Parathyroid adenoma (tissue), 2 donors: ENCODE results near the gene ADCY4.

Source experiments
- H2AFZ ChIP-seq: fragments of 300-600 bp; sonication (generic); one replicate; pipeline ENCODE4 v1.7.0; 2017; ENCODE audit warnings: antibody characterized with exemption, mild to moderate bottlenecking
- H3K27ac ChIP-seq: fragments of 300-600 bp; sonication (generic); one replicate; pipeline ENCODE4 v1.7.0; 2017
- H3K27me3 ChIP-seq: fragments of 300-600 bp; sonication (generic); one replicate; pipeline ENCODE4 v1.7.0; 2017; ENCODE audit warnings: low read length; ENCODE audit not compliant: control insufficient read depth, insufficient read depth
- H3K36me3 ChIP-seq: fragments of 300-600 bp; sonication (generic); one replicate; pipeline ENCODE4 v1.7.0; 2017; ENCODE audit warnings: low read length; ENCODE audit not compliant: control insufficient read depth, insufficient read depth
- H3K4me1 ChIP-seq: fragments of 300-600 bp; sonication (generic); one replicate; pipeline ENCODE4 v1.7.0; 2017; ENCODE audit warnings: control low read depth
- H3K4me2 ChIP-seq: fragments of 300-600 bp; sonication (generic); one replicate; pipeline ENCODE4 v1.7.0; 2017; ENCODE audit warnings: low read length
- H3K4me3 ChIP-seq: fragments of 300-600 bp; sonication (generic); one replicate; pipeline ENCODE4 v1.7.0; 2017; ENCODE audit warnings: low read depth, low read length
- H3K79me2 ChIP-seq: fragments of 300-600 bp; sonication (generic); one replicate; pipeline ENCODE4 v1.7.0; 2017; ENCODE audit warnings: control low read depth
- H3K9ac ChIP-seq: fragments of 300-600 bp; sonication (generic); one replicate; pipeline ENCODE4 v1.7.0; 2017; ENCODE audit warnings: mild to moderate bottlenecking
- H3K9me3 ChIP-seq: fragments of 300-600 bp; sonication (generic); one replicate; pipeline ENCODE4 v1.7.0; 2017; ENCODE audit warnings: low read length; ENCODE audit not compliant: control insufficient read depth
- CTCF ChIP-seq: fragments of 300-600 bp; sonication (generic); IDR thresholded peaks from one replicate; pipeline ENCODE4 v1.7.0; 2017; ENCODE audit warnings: antibody characterized with exemption, mild to moderate bottlenecking
- donor health status: primary hyperparathyroidism.

Gene ADCY4

DNA sequence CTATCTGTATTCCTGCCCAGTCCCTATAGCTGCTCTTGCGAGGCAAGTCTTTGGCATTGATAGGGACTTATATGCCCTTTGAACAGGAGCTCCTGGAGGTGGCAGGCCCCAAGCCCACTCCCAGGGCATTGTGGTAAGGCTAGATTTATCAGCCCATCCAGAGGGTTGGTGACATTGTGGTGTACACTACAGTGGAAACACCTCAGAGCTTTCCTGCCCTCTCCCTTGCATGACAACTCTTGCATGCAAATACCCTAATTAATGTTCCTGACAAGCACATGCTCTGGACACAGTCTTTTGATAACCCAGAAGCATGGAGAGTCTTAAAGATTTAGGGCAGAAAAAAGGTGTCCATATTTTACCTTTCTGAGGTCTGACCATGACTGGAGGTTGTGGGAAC lies 5.7 kb upstream of the ADCY4 start:
- no peaks in the 10 kb centered on the region for H3K9me3 ChIP-seq
- H2AFZ ChIP-seq: no peak overlapping the region
- no peak overlapping the region for H3K4me2 ChIP-seq
- no peak overlapping the region for H3K27ac ChIP-seq
- no peaks in the 10 kb centered on the region for H3K36me3 ChIP-seq
- TF ChIP-seq CTCF: no peak
- no peaks in the 10 kb centered on the region for H3K4me1 ChIP-seq
- no peaks in the 10 kb centered on the region for H3K27me3 ChIP-seq
- H3K4me3 ChIP-seq: no peak overlapping the region
- no peak overlapping the region for H3K9ac ChIP-seq
- H3K79me2 ChIP-seq: no peaks in the 10 kb centered on the region

GRCh38 chr14:24339284-24340151 lies 4.6 kb upstream of the ADCY4 start, which contains the start of gene RIPK3:
Gene RIPK3 (minus strand): TSS chr14:24339991. CDS start chr14:24339826, 165 bp downstream.
- peaks cover 2% of the 10 kb centered on the region for H3K4me1 ChIP-seq
- H3K27me3 ChIP-seq: no peaks in the 10 kb centered on the region
- H3K36me3 ChIP-seq: no peaks in the 10 kb centered on the region
- peak within 1 kb of the TSS; percentile 13 for H3K4me3 ChIP-seq
- peak within 1 kb of the TSS; percentile 7 for H3K27ac ChIP-seq
- no peaks in the 10 kb centered on the region for H3K9me3 ChIP-seq
- TF ChIP-seq CTCF: no peak
- H2AFZ ChIP-seq: peak within 1 kb of the TSS; percentile 70
- H3K79me2 ChIP-seq: no peaks in the 10 kb centered on the region
- no peak within 1 kb of the TSS for H3K9ac ChIP-seq
- H3K4me2 ChIP-seq: peak within 1 kb of the TSS; percentile 42

DNA sequence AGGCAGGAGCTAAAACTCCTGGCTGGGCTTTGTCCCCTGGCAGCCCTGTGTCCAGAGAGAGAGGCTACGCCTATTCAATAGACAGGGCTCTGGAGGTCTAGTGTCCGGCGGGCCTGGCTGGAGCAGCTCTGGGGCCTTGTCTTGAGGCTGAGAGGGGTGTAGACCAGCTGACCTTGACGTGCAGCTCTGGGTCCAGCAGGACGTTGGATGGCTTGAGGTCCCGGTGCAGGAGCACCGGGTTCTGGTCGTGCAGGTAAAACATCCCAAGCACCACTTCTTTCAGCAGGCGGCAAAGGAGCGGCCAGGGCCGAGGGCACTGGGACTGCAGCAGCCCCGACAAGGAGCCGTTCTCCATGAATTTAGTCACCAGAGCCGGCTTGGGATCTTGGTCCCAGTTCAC lies 4.0 kb upstream of the ADCY4 start:
- H3K36me3 ChIP-seq: no peaks in the 10 kb centered on the region
- no peak for TF ChIP-seq CTCF
- H3K4me1 ChIP-seq: peaks cover 3% of the 10 kb centered on the region
- no peaks in the 10 kb centered on the region for H3K27me3 ChIP-seq
- H3K4me2 ChIP-seq: peak overlapping the region; percentile 42
- H2AFZ ChIP-seq: no peak overlapping the region
- no peaks in the 10 kb centered on the region for H3K9me3 ChIP-seq
- H3K79me2 ChIP-seq: no peaks in the 10 kb centered on the region
- H3K9ac ChIP-seq: no peak overlapping the region
- no peak overlapping the region for H3K4me3 ChIP-seq
- no peak overlapping the region for H3K27ac ChIP-seq

GRCh38 chr14:24337824-24338175 lies 2.9 kb upstream of the ADCY4 start:
- H3K27me3 ChIP-seq: no peaks in the 10 kb centered on the region
- peaks cover 3% of the 10 kb centered on the region for H3K4me1 ChIP-seq

More at GRCh38 chr14:24337824-24338175, 2.9 kb upstream of the ADCY4 start:
- TF ChIP-seq CTCF: no peak
- Histone ChIP-seq H3K4me3 (no peak overlapping the region), H2AFZ (no peak overlapping the region), H3K4me2 (no peak overlapping the region), H3K9ac (no peak overlapping the region), H3K79me2 (no peaks in the 10 kb centered on the region), H3K9me3 (no peaks in the 10 kb centered on the region), H3K27ac (no peak overlapping the region), H3K36me3 (no peaks in the 10 kb centered on the region)
